Lung (tissue), 12 donors: Measurements from ENCODE around the gene VGLL4. TPM values are rescaled to one million over a fixed set of nuclear protein-coding genes. Genes with fewer than 3 reads are reported as not detected.

Experiments used
- ATAC-seq: fragments of 200-7000 bp; cut with Tn5 transposase; one replicate; pipeline ENCODE4 v1.9.1; 2020; ENCODE audit warnings: moderate number of reproducible peaks; ENCODE audit not compliant: insufficient read depth, low FRiP score
- DNase-seq, 3 donors: peaks; one replicate each; pipeline ENCODE4 v3.0.0-alpha.2; 2013 to 2017
- H3K27ac ChIP-seq, 2 donors: one replicate each; pipeline ENCODE4 v1.5.1; 2013; ENCODE audit warnings: mild to moderate bottlenecking in 2 of 2, moderate library complexity in 2 of 2, control low read depth in 1 of 2, inconsistent platforms in 1 of 2, low read depth in 1 of 2, low read length in 1 of 2
- H3K27me3 ChIP-seq, 3 donors: one replicate each; pipeline ENCODE4 v1.5.1; 2013; ENCODE audit warnings: low read length in 2 of 3; ENCODE audit not compliant: control insufficient read depth in 3 of 3, insufficient read depth in 3 of 3
- H3K36me3 ChIP-seq, 4 donors: one replicate each; pipeline ENCODE4 v1.5.1; 2013; ENCODE audit warnings: low read length in 4 of 4, mild to moderate bottlenecking in 1 of 4, moderate library complexity in 1 of 4; ENCODE audit not compliant: control insufficient read depth in 4 of 4, insufficient read depth in 4 of 4
- H3K4me1 ChIP-seq, 5 donors: one replicate each; pipeline ENCODE4 v1.5.1; 2013; ENCODE audit warnings: low read length in 5 of 5, mild to moderate bottlenecking in 2 of 5, moderate library complexity in 1 of 5; ENCODE audit not compliant: control insufficient read depth in 5 of 5, insufficient read depth in 5 of 5
- H3K4me3 ChIP-seq: one replicate; pipeline ENCODE4 v1.5.1; 2013; ENCODE audit warnings: mild to moderate bottlenecking, control low read depth, moderate library complexity
- H3K9ac ChIP-seq, 2 donors: one replicate each; pipeline ENCODE4 v1.5.1; 2013; ENCODE audit warnings: low read length in 2 of 2, control low read depth in 1 of 2; ENCODE audit not compliant: insufficient read depth in 1 of 2
- H3K9me3 ChIP-seq, 4 donors: one replicate each; pipeline ENCODE4 v1.5.1; 2013; ENCODE audit warnings: low read length in 3 of 4, mild to moderate bottlenecking in 1 of 4, moderate library complexity in 1 of 4; ENCODE audit not compliant: control insufficient read depth in 4 of 4, insufficient read depth in 3 of 4
- CTCF ChIP-seq: IDR thresholded peaks from 2 replicates; pipeline ENCODE4 v1.5.1; 2012; ENCODE audit warnings: mild to moderate bottlenecking; ENCODE audit errors: control extremely low read depth, extremely low read depth
- WGBS, 2 donors: extraction: QIAGEN DNeasy Blood & Tissue Kit; methylation state at CpG; one replicate each; pipeline ENCODE4 v1.1.7; 2013; 5-methylcytosine and 5-hydroxymethylcytosine counted together
- polyA plus RNA-seq, 2 donors: library from polyadenylated mRNA; stranded (reverse); fragments of 200-250 nt; gene quantifications; one replicate each; pipeline ENCODE4 v1.2.1, GENCODE V29; 2013
- total RNA-seq, 2 donors: library from RNA; depleted of rRNA in 1 of 2; stranded (reverse); fragments of >200 nt in 1 of 2; gene quantifications; one replicate each; pipeline ENCODE4 v1.2.1, GENCODE V29; 2014 to 2021
- donor health status: control.
- donor health status: control.
- donor health status: Bipolar disorder and iron deficiency.
- donor health status: healthy.
- donor health status: DM: yes; HTN: yes; CAD: no.

Gene VGLL4
- total and polyA plus RNA-seq, 4 donors: 30.5 to 94.1 (median 39.3) TPM

GRCh38 chr3:11522953-11523571, 120.7 kb downstream of the VGLL4 start:
- no peak for DNase-seq
- ATAC-seq: no peak
- WGBS, 2 donors: 78% methylated on average over 8 of the region's 8 CpGs
- Histone ChIP-seq H3K9me3 (no peaks in the 10 kb centered on the region), H3K9ac (no peak overlapping the region), H3K4me1 (peaks cover 0 to 5% (median 1%) of the 10 kb centered on the region in 5 donors), H3K36me3 (no peaks in the 10 kb centered on the region), H3K27me3 (no peaks in the 10 kb centered on the region), H3K27ac (no peak overlapping the region), H3K4me3 (no peak overlapping the region)
- no peak for TF ChIP-seq CTCF

- no peaks in the 10 kb centered on the region for H3K27me3 ChIP-seq
- peaks cover 0 to 5% (median 1%) of the 10 kb centered on the region in 5 donors for H3K4me1 ChIP-seq
- no peak overlapping the region for H3K9ac ChIP-seq
- H3K9me3 ChIP-seq: no peaks in the 10 kb centered on the region
- H3K36me3 ChIP-seq: no peaks in the 10 kb centered on the region
- ATAC-seq (no peak), DNase-seq (no peak)
- no peak for TF ChIP-seq CTCF
- 96 to 98% methylated on average over 5 of the region's 5 CpGs for WGBS, 2 donors
- no peak overlapping the region for H3K27ac ChIP-seq
- H3K4me3 ChIP-seq: no peak overlapping the region
These were observed 121.4 kb downstream of the VGLL4 start for GRCh38 chr3:11522398-11522715.

- H3K27ac ChIP-seq: no peak overlapping the region
- WGBS, 2 donors: 95 to 96% methylated on average over 8 of the region's 8 CpGs
- DNase-seq (no peak), ATAC-seq (no peak)
- H3K4me3 ChIP-seq: no peak overlapping the region
- no peaks in the 10 kb centered on the region for H3K9me3 ChIP-seq
- no peaks in the 10 kb centered on the region for H3K36me3 ChIP-seq
- H3K4me1 ChIP-seq: peaks cover 0 to 5% (median 1%) of the 10 kb centered on the region in 5 donors
- H3K9ac ChIP-seq: no peak overlapping the region
- no peak for TF ChIP-seq CTCF
- no peaks in the 10 kb centered on the region for H3K27me3 ChIP-seq
These were observed 122.5 kb downstream of the VGLL4 start for GRCh38 chr3:11521167-11521566.

GRCh38 chr3:11517601-11518000, 126.1 kb downstream of the VGLL4 start:
- H3K27ac ChIP-seq: no peak overlapping the region
- ATAC-seq (no peak), DNase-seq (no peak)
- 95 to 97% methylated on average over 6 of the region's 6 CpGs for WGBS, 2 donors
- H3K4me3 ChIP-seq: no peak overlapping the region
- no peaks in the 10 kb centered on the region for H3K9me3 ChIP-seq
- H3K9ac ChIP-seq: no peak overlapping the region
- H3K36me3 ChIP-seq: no peaks in the 10 kb centered on the region
- no peaks in the 10 kb centered on the region for H3K27me3 ChIP-seq
- no peak for TF ChIP-seq CTCF
- H3K4me1 ChIP-seq: peaks cover 3 to 11% (median 4%) of the 10 kb centered on the region in 5 donors
